ENCODE results near the gene MAP3K5. TPM values are rescaled to one million over a fixed set of nuclear protein-coding genes. Genes with fewer than 3 reads are reported as not detected.
A peak's percentile ranks its signal among the peaks of the same experiment; 100 is the strongest.

The MAP3K5 gene
- total and polyA plus RNA-seq, 9 of the 15 experiments (the other 6 are each of a cell fraction or from before 2014, with no cell fraction given) = 2.2 to 13.0 (median 9.9) TPM

GRCh38 chr6:136783495-136784270 is 8.6 kb downstream of the MAP3K5 start (continued):
- TF ChIP-seq THAP12 (CRISPR knock-in tag; IDR thresholded peaks at IDR 0.05) = no peak
- TF ChIP-seq KAT7 (CRISPR knock-in tag; IDR thresholded peaks at IDR 0.05; ENCODE audit: borderline replicate concordance) = 0 out of 2 replicates have a peak, but pooled peaks have one; percentile 56
- TF ChIP-seq NFIX (CRISPR knock-in tag; IDR thresholded peaks at IDR 0.05; ENCODE audit: low read depth) = 0 out of 2 replicates have a peak, but pooled peaks have one; percentile 0
- no peak for TF ChIP-seq EP300 (IDR thresholded peaks at IDR 0.05; ENCODE audit: low read length)
- 0 out of 4 replicates have a peak, but pooled peaks of 1 of the 2 experiments have one; percentile 17 for TF ChIP-seq NRF1 (conservative IDR thresholded peaks at IDR 0.05 in 1 of 2, IDR thresholded peaks at IDR 0.05 in 1 of 2)
- TF ChIP-seq TBP (optimal IDR thresholded peaks at IDR 0.05; ENCODE audit: low read depth, low read length) = no peak
- TF ChIP-seq GABPB1 (CRISPR knock-in tag; IDR thresholded peaks at IDR 0.05) = peak; percentile 38; the same call in 1 of the 2 replicates
- TF ChIP-seq MAX (CRISPR knock-in tag; IDR thresholded peaks at IDR 0.05) = peak; percentile 40; the same call in 1 of the 2 replicates
- peak; percentile 71 for TF ChIP-seq ZBTB40 (IDR thresholded peaks at IDR 0.05)
- no peak for TF ChIP-seq ZBTB40 (CRISPR knock-in tag; IDR thresholded peaks at IDR 0.05)
- no peak for TF ChIP-seq TOE1 (IDR thresholded peaks at IDR 0.05; ENCODE audit: borderline replicate concordance)
- TF ChIP-seq TOE1 (CRISPR knock-in tag; IDR thresholded peaks at IDR 0.05; ENCODE audit: borderline replicate concordance, low read depth) = no peak
- no peak for TF ChIP-seq MCM2 (IDR thresholded peaks at IDR 0.05; ENCODE audit: low read depth)
- TF ChIP-seq PHTF2 (CRISPR knock-in tag; IDR thresholded peaks at IDR 0.05) = no peak
- TF ChIP-seq ZNF134 (CRISPR knock-in tag; conservative IDR thresholded peaks at IDR 0.05) = no peak
- peak; percentile 79 for TF ChIP-seq ZNF76 (CRISPR knock-in tag; IDR thresholded peaks at IDR 0.05; ENCODE audit: borderline replicate concordance)
- TF ChIP-seq SMAD4 (CRISPR knock-in tag; conservative IDR thresholded peaks at IDR 0.05) = peak; percentile 65
